ENCODE results near the gene EMP1.
A peak's percentile ranks its signal among the peaks of the same experiment; 100 is the strongest.

EMP1 gene

DNA sequence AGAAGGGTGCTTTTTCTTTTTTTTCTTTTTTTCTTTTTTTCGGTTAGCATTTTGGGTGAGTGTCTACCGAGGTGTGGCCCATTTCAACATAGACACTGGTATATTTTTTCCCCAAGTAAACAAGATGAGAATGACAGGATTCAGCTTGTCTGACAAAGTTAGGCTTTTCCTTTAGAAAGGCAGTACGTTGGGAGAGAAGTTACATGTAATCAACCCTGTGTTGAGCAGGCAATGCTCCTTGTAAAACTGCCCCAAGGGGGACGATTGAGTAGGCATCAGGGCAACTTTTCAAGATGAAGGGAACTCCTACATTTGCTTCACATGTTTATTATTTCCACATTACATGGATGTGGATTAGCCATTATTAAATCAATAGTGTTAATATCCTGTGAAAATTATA, 1.7 kb downstream of the EMP1 start:
- DNase-seq, result no peak

DNA sequence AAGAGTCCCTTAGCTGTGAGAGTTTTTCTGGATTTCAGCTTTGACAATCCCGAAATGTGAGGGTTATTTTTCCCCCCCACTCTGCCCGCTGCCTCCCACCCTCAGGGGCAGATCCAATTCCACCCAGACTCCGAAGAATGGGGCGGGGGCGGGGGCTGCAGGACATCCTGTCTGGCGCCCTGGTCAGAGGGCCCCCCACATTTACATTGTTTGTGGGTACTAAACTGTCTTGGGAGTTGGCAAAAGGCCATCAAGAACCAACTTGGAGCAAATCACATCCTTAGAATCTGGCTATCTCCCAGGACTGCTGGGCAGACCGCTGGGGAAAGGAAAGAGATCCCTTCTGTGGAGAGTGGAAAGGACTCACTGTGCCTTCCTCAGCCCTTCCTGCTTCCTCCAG, 2.4 kb downstream of the EMP1 start:
- no peak for DNase-seq

DNA sequence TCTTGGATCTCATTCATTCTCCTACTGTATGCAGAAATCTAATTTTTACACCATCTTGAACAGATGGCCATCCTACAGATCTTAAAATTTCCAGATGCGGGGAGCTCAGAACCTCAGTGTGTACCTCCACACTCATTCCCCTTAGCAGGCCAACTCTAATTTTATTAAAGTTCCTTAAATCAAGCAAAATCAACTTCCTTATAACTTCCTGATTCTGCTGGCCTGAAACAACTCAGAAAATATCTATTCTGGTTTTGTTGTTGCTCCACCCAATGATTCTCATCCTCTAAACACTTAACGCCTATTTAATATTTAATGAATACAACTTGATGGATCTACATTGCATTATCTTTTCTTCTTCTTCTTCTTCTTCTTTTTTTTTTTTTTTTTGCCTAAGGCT, 3.1 kb downstream of the EMP1 start:
- no peak for DNase-seq

DNA sequence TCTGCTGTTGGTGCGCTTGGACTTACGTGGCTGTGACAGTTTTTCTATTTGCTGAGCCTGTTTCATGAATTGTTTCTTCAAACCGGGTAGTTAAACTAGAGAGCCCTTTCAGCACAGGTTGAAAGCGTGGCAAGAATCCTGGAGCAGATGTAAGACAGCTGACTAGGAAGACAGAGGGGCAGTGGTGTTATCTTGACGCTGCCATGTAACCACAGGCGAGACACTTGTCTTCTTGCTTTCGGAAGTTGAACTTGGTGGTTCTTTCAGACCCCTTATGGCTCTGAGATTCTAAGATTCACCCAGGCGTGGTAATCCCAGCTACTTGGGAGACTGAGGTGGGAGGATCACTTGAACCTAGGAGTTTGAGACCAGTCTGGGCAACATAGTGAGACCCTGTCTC, 4.3 kb downstream of the EMP1 start:
- peak; percentile 84 for DNase-seq

- peak; percentile 5 for DNase-seq
Measured at GRCh38 chr12:13203034-13203922, 6.8 kb downstream of the EMP1 start.

GRCh38 chr12:13204428-13204827, 7.9 kb downstream of the EMP1 start:
- no peak for DNase-seq

DNA sequence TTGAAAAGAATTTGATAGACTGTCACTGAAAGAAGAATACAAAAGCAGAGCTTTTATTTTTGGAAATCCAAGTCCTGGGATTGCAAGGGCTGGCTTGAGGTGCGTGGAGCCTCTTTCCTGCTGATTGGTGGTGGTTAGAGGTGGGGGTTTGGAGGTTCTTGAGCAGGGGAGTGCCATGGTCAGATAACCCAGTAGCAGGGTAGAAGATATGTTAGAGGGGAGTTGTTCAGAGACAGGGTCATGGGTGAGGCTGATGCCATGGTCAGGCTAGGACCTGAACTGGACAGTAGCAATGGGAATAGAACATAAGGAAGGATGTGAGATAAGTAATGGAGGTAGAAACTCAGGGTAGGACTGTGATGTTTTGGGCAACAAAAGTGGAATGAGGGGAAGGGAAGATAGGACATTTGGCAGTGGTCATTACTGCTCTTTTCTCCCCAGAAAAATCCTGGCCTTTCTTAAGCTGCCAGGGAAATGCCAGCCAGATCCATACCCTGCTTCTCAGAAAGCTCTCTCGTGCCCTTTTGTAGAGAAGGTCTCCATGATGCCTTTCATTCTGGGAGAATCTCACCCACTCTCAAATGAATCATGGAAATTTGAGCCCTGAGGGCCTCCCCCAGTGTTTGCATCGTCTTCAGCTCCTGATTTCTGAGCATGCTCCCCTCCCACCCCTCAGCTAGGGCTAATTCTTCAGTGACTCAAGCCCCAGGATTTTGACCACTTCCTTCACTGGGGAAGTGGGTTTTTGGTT, 9.5 kb downstream of the EMP1 start:
- DNase-seq, result no peak

- no peak for DNase-seq
Measured at GRCh38 chr12:13206560-13206897, 10.0 kb downstream of the EMP1 start.

- peak; percentile 50 for DNase-seq
Measured at GRCh38 chr12:13208533-13209435, 12.3 kb downstream of the EMP1 start.

- DNase-seq, result no peak
Measured at GRCh38 chr12:13209436-13210235, 13.1 kb downstream of the EMP1 start.

DNA sequence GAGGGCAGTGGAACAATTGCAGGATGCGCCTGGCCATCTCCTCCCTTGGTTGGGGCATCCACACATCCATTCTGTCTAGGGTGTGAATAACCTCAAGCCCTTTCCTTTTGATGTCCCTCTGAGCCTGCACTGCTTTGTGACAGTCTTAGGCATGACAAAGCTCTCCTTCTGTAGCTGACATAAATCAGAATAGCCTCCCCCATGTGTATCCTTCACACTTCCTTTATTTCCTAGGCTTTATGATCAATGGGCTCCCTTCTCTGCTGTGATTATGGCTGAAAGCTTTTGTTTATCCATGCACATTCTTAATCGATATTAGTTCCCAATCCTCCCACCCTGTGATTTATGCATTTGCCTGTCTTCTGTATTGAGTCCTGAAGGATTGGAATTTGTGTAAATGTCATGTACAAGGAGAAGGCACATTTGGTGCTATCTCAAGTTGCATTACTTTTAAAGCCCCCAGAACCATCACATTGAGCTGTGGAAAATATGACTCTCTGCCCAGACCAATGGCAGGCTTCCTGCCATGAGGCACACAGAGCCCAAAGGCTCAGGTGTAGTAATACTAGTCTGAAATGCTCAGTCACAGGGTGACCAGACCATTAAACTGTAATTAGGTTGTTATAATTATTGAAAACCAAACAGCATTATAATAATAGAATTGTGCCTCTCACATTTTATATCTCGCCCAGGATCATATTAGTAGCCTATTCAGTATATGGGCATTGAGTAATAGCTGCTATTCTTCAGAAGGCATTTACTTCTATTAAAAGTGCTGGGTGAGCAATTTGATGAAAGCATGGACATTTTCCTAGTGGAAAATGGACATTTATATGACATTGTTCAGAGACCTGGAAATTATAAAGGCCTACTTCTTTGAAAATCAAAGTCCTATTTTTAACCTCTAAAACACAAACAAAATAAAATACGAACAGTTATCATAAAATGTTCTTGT, 14.0 kb downstream of the EMP1 start:
- DNase-seq, result no peak

DNA sequence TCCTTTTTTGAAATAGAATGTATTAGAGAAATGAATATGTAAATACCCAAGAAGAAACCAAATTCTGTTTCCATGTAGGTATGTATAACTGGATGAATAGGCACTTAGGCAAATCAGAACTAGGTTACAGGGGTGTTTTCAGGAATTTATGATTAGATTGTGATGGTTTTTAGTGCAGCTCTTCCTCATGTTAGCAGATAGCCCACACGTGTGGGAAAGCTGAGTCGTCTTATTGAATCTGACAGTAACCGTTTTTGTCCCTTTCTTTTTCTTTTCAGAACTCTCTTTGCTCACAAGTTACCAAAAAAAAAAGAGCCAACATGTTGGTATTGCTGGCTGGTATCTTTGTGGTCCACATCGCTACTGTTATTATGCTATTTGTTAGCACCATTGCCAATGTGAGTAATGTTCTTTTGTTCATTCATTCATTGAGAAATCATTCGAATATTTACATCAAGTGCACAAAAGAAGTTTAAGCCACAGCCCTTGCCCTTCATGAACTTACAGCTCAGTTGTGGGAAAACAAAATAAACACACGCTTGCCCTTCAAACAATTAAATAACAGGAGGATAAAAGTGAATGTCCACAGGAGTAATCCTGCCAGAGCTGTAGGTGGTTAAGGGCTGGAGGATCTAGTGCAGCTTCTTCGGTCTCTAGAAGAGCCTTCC, 14.8 kb downstream of the EMP1 start:
- DNase-seq, result no peak

- peak; percentile 90 for DNase-seq
Measured at GRCh38 chr12:13211859-13212664, 15.5 kb downstream of the EMP1 start.

- DNase-seq, result no peak
Measured at GRCh38 chr12:13215056-13215455, 18.5 kb downstream of the EMP1 start.

- no peak for DNase-seq
Measured at GRCh38 chr12:13218641-13219040, 22.1 kb downstream of the EMP1 start.

DNA sequence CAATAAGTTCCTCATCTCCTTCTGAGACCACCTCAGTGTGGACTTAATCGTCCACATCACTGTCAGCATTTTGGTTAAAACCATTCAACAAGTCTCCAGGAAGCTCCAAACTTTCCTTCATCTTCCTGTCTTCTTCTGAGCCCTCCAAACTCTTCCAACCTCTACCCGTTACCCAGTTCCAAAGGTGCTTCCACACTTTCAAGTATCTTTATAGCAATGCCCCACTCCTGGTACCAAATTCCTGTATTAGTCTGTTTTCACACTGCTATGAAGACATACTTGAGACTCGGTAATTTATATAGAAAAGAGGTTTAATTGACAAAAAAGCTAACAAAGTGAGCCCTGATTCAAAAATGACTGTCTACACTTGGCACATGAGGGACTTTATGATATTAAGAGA, 22.8 kb downstream of the EMP1 start:
- no peak for DNase-seq

DNA sequence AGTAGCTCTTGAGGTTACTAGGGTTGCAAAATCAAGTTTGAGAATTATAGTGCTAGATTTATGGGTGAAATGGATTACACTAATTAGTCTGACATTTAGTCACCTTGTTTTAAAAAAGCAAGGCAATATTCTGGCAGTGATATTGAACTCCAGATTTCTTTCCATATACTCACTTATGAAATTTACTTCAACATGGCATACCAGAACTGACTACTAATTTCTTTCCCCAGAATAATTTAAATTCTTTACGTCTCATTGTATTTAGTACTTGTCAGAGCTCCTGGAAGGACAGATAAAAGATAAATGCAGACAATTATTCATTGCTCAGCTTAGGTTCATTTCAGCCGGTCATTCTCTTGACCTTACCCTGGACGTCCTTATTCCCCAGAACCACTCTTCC, 24.3 kb downstream of the EMP1 start:
- no peak for DNase-seq

- DNase-seq, result no peak
Measured at GRCh38 chr12:13222076-13222475, 25.6 kb downstream of the EMP1 start.

DNA sequence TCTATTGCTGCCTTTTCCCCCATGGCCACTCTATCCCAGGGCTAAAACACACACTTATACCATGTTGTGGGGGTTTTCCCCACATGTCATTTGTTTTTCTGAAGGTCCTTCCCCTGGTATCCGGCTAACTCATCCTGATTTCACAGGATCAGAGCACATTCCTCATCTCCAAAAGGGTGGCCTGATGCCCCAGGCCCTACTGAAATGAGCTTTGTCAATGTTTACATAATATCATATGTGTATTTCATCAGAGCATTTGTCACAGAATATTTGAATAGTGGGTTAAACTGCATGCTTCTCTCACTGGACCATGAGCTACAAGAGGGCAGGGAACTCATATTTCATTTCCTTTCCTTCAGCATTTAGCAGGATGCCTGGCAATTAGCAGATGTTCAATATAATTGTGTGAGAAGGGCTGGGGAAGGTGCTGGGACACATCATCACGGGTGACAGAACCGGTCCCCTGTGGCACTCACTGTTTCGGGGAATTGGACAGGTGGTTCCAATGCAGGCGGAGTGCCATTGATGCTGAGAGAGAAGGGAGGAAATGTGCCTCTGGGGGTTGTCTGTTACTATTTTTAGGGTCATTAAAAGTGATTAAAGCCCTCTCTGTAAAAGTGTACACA, 26.8 kb downstream of the EMP1 start:
- no peak for DNase-seq

Measured in OCI-M1 (cell line).